DND-41 (cell line): Measurements from ENCODE around the gene PRTFDC1.
A peak's percentile ranks its signal among the peaks of the same experiment; 100 is the strongest.

ENCODE experiments used
- ATAC-seq: fragments of 200-7000 bp; cut with Tn5 transposase; 3 replicates; pipeline ENCODE4 v1.9.1; 2021; ENCODE audit warnings: low read depth; ENCODE audit not compliant: insufficient read depth
- DNase-seq: peaks from one replicate; pipeline ENCODE4 v3.0.0-alpha.2; 2020
- H2AFZ ChIP-seq: 2 replicates; pipeline ENCODE4 v1.6.0; 2012; ENCODE audit warnings: low read depth, low read length
- H3K27ac ChIP-seq: 2 replicates; pipeline ENCODE4 v1.5.1; 2012; ENCODE audit warnings: low read length, inconsistent platforms
- H3K27me3 ChIP-seq: fragments of 200-600 bp; sonication (generic); 2 replicates; pipeline ENCODE4 v1.6.0; 2012; ENCODE audit warnings: low read length, mild to moderate bottlenecking, inconsistent platforms; ENCODE audit not compliant: insufficient read depth, poor library complexity
- H3K36me3 ChIP-seq: 2 replicates; pipeline ENCODE4 v1.5.1; 2012; ENCODE audit warnings: low read length, inconsistent platforms; ENCODE audit not compliant: insufficient read depth
- H3K4me1 ChIP-seq: 2 replicates; pipeline ENCODE4 v1.5.1; 2012; ENCODE audit warnings: mild to moderate bottlenecking, low read length; ENCODE audit not compliant: insufficient read depth
- H3K4me2 ChIP-seq: 2 replicates; pipeline ENCODE4 v1.6.0; 2012; ENCODE audit warnings: mild to moderate bottlenecking, moderate library complexity, low read length, inconsistent platforms; ENCODE audit not compliant: insufficient read depth
- H3K4me3 ChIP-seq, 2 experiments: fragments of 200-600 bp in 1 of 2; shearing (Covaris generic) in 1 of 2; 2 replicates each; pipeline ENCODE4 v1.5.1; 2012 to 2016; ENCODE audit warnings: inconsistent platforms in 2 of 2, low read length in 2 of 2, mild to moderate bottlenecking in 2 of 2, low read depth in 1 of 2, moderate library complexity in 1 of 2
- H3K79me2 ChIP-seq: 2 replicates; pipeline ENCODE4 v1.6.0; 2012; ENCODE audit warnings: low read length, inconsistent platforms; ENCODE audit not compliant: insufficient read depth
- H3K9ac ChIP-seq: 2 replicates; pipeline ENCODE4 v1.6.0; 2012; ENCODE audit warnings: low read depth, mild to moderate bottlenecking, inconsistent platforms, low read length, moderate library complexity
- H3K9me3 ChIP-seq: 2 replicates; pipeline ENCODE4 v1.5.1; 2012; ENCODE audit warnings: low read length, moderate library complexity, mild to moderate bottlenecking, inconsistent platforms; ENCODE audit not compliant: insufficient read depth, severe bottlenecking
- H4K20me1 ChIP-seq: 2 replicates; pipeline ENCODE4 v1.6.0; 2012; ENCODE audit warnings: low read length; ENCODE audit not compliant: insufficient read depth
- CTCF ChIP-seq: IDR thresholded peaks from 2 replicates; pipeline ENCODE4 v1.5.1; 2012; ENCODE audit warnings: borderline replicate concordance, low read length, moderate library complexity, mild to moderate bottlenecking; ENCODE audit not compliant: poor library complexity, severe bottlenecking; ENCODE audit errors: extremely low read depth
- EZH2 ChIP-seq: IDR thresholded peaks from 3 replicates; pipeline ENCODE4 v1.6.1; 2012; ENCODE audit warnings: borderline replicate concordance, low read depth, mild to moderate bottlenecking, moderate library complexity, low read length, inconsistent platforms; ENCODE audit not compliant: severe bottlenecking

PRTFDC1 gene

DNA sequence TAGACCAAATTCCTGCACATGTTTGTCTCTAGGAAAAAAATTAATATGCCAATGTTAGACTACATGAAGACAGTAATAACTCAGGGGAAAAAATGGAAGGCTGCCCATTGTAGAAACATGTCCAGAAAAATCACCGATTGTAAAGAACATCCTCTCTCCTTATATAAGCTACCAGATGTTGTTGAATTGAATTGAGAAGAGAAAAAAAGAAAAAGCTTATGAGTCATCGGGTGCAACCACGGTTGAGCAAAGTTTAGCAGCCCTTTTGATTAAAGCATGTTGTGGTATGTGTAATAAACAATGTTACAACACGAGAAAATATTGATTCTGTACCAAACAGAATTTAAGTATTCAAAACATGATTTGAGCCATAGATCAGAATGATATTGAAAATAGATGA is 126.4 kb downstream of the PRTFDC1 start:
- no peak overlapping the region for H3K9ac ChIP-seq
- 0 out of 2 replicates have a peak overlapping the region, but pooled peaks have one; percentile 38 for H2AFZ ChIP-seq
- ATAC-seq (peak; percentile 49; the same call in 1 of the 3 replicates), DNase-seq (no peak)
- H3K4me3 ChIP-seq: no peak overlapping the region
- no peaks in the 10 kb centered on the region for H3K27me3 ChIP-seq
- H3K4me2 ChIP-seq: 0 out of 2 replicates have a peak overlapping the region, but pooled peaks have one; percentile 7
- peaks cover 10% of the 10 kb centered on the region; the same call in 1 of the 2 replicates for H3K4me1 ChIP-seq
- H3K36me3 ChIP-seq: no peaks in the 10 kb centered on the region
- TF ChIP-seq EZH2: no peak
- no peak for TF ChIP-seq CTCF
- no peaks in the 10 kb centered on the region for H3K9me3 ChIP-seq
- H3K27ac ChIP-seq: no peak overlapping the region
- H3K79me2 ChIP-seq: no peaks in the 10 kb centered on the region
- no peaks in the 10 kb centered on the region for H4K20me1 ChIP-seq

DNA sequence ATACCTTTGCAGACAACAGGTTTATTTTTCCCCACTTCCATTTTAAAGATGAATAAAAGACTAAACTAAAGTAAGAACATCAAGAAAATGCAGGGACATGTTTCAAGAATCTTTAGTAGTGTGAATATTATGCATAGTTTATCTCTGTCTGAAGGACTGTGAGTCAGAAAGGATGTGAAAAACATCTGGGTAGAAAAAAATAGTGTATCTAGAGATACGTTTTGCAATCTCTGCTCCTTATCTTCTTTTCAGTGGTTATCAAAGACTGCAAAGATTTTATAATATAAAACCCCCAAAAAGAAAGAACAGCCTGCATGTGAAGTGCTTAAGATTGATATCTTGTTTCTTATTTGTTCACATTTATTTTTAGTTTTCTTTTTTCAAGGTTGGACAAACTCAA is 126.9 kb downstream of the PRTFDC1 start:
- ATAC-seq (no peak), DNase-seq (no peak)
- H3K9ac ChIP-seq: no peak overlapping the region
- H3K79me2 ChIP-seq: no peaks in the 10 kb centered on the region
- TF ChIP-seq EZH2 (no peak), CTCF (no peak)
- no peaks in the 10 kb centered on the region for H3K36me3 ChIP-seq
- H3K27me3 ChIP-seq: no peaks in the 10 kb centered on the region
- no peak overlapping the region for H3K27ac ChIP-seq
- H3K9me3 ChIP-seq: no peaks in the 10 kb centered on the region
- no peaks in the 10 kb centered on the region for H4K20me1 ChIP-seq
- H3K4me3 ChIP-seq: no peak overlapping the region
- no peak overlapping the region for H2AFZ ChIP-seq
- peaks cover 10% of the 10 kb centered on the region; the same call in 1 of the 2 replicates for H3K4me1 ChIP-seq
- H3K4me2 ChIP-seq: no peak overlapping the region

- H3K4me2 ChIP-seq: no peak overlapping the region
These were observed 127.9 kb downstream of the PRTFDC1 start for GRCh38 chr10:24824536-24824935.

More at GRCh38 chr10:24824536-24824935, 127.9 kb downstream of the PRTFDC1 start:
- Histone ChIP-seq H4K20me1 (no peaks in the 10 kb centered on the region), H3K4me1 (peaks cover 10% of the 10 kb centered on the region; the same call in 1 of the 2 replicates), H3K36me3 (no peaks in the 10 kb centered on the region), H2AFZ (no peak overlapping the region), H3K9me3 (no peaks in the 10 kb centered on the region), H3K9ac (no peak overlapping the region), H3K27me3 (no peaks in the 10 kb centered on the region), H3K27ac (no peak overlapping the region), H3K4me3 (no peak overlapping the region), H3K79me2 (no peaks in the 10 kb centered on the region)
- DNase-seq (no peak), ATAC-seq (no peak)
- TF ChIP-seq EZH2 (no peak), CTCF (no peak)
